Cerebellar nuclear complex (tissue), 1 donor: ENCODE measurements around the gene PKHD1.

Experiments used
- DNase-seq, 2 experiments: peaks; one replicate each; lab custom pipeline; 2025; lab: John Stamatoyannopoulos, UW

The PKHD1 gene

GRCh38 chr6:51793393-51793792 is 294.0 kb downstream of the PKHD1 start:
- no peak for DNase-seq

GRCh38 chr6:51792273-51793030 is 295.0 kb downstream of the PKHD1 start:
- no peak for DNase-seq

GRCh38 chr6:51790946-51791345 is 296.5 kb downstream of the PKHD1 start:
- no peak for DNase-seq

- no peak for DNase-seq
These were observed 299.3 kb downstream of the PKHD1 start for GRCh38 chr6:51788121-51788520.

GRCh38 chr6:51778666-51779065 is 308.7 kb downstream of the PKHD1 start:
- no peak for DNase-seq

- no peak for DNase-seq
These were observed 309.8 kb downstream of the PKHD1 start for GRCh38 chr6:51777618-51778017.

GRCh38 chr6:51775942-51776860 is 311.2 kb downstream of the PKHD1 start:
- no peak for DNase-seq

GRCh38 chr6:51768087-51768486 is 319.3 kb downstream of the PKHD1 start:
- DNase-seq = no peak

GRCh38 chr6:51765230-51765629 is 322.2 kb downstream of the PKHD1 start:
- DNase-seq = no peak

GRCh38 chr6:51753635-51754034 is 333.8 kb downstream of the PKHD1 start:
- DNase-seq = no peak

GRCh38 chr6:51743999-51744398 is 343.4 kb downstream of the PKHD1 start:
- DNase-seq = no peak

GRCh38 chr6:51740658-51741057 is 346.8 kb downstream of the PKHD1 start:
- no peak for DNase-seq

- DNase-seq = no peak
These were observed 348.8 kb downstream of the PKHD1 start for GRCh38 chr6:51738614-51739013.

- no peak for DNase-seq
These were observed 349.6 kb downstream of the PKHD1 start for GRCh38 chr6:51737580-51738360.

- no peak for DNase-seq
These were observed 362.3 kb downstream of the PKHD1 start for GRCh38 chr6:51725155-51725554.

GRCh38 chr6:51720327-51720726 is 367.1 kb downstream of the PKHD1 start:
- DNase-seq = no peak

- no peak for DNase-seq
These were observed 368.1 kb downstream of the PKHD1 start for GRCh38 chr6:51719297-51719696.

- DNase-seq = no peak
These were observed 368.9 kb downstream of the PKHD1 start for GRCh38 chr6:51718533-51718932.

GRCh38 chr6:51717477-51717876 is 369.9 kb downstream of the PKHD1 start:
- DNase-seq = no peak

- no peak for DNase-seq
These were observed 375.5 kb downstream of the PKHD1 start for GRCh38 chr6:51711876-51712275.

- DNase-seq = no peak
These were observed 381.3 kb downstream of the PKHD1 start for GRCh38 chr6:51706086-51706485.

- no peak for DNase-seq
These were observed 382.4 kb downstream of the PKHD1 start for GRCh38 chr6:51704932-51705540.
